ENCODE measurements around the gene ANKRD62.
"Not testable (repeated sequence)": the region's sequence is repeated elsewhere in the genome, so short reads cannot be mapped to it uniquely, and the experiment has no call there.

DNA sequence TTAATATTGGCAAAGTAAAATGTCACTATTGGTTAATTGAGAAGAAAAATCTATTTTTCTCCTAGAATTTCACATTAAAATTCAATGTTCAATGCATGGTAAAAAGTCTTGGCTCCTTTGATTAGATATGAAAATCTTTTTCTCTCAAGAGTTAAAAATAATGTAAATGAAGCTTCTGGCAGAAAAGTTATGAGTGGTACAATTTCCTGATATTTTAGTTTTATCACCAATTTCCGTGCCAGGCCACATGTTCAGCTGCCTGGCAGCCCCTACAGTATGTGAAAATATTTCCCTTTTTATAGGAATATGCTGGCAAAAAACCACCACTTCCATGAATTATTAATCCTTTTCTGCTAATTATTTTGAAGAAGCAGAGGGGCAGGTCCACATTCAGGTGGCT, 22.6 kb upstream of the ANKRD62 start:
- not testable (repeated sequence) for TF ChIP-seq ZFX (IDR thresholded peaks at IDR 0.05; ENCODE audit: borderline replicate concordance)
- TF ChIP-seq, protein P1, sequence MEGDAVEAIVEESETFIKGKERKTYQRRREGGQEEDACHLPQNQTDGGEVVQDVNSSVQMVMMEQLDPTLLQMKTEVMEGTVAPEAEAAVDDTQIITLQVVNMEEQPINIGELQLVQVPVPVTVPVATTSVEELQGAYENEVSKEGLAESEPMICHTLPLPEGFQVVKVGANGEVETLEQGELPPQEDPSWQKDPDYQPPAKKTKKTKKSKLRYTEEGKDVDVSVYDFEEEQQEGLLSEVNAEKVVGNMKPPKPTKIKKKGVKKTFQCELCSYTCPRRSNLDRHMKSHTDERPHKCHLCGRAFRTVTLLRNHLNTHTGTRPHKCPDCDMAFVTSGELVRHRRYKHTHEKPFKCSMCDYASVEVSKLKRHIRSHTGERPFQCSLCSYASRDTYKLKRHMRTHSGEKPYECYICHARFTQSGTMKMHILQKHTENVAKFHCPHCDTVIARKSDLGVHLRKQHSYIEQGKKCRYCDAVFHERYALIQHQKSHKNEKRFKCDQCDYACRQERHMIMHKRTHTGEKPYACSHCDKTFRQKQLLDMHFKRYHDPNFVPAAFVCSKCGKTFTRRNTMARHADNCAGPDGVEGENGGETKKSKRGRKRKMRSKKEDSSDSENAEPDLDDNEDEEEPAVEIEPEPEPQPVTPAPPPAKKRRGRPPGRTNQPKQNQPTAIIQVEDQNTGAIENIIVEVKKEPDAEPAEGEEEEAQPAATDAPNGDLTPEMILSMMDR (IDR thresholded peaks at IDR 0.05), result not testable (repeated sequence)

Data from 22Rv1 (cell line).